Panc1 (cell line): ENCODE results near the gene CARD10. TPM values are rescaled to one million over a fixed set of nuclear protein-coding genes. Genes with fewer than 3 reads are reported as not detected.

ENCODE experiments used
- ATAC-seq: fragments of 200-7000 bp; cut with Tn5 transposase; 2 replicates; pipeline ENCODE4 v1.9.1; 2020; ENCODE audit warnings: mild to moderate bottlenecking, moderate library complexity
- BruUV-seq: library from RNA; stranded (reverse); fragments of 400-500 nt; replicated peaks from 2 replicates; lab custom pipeline; 2021; lab: Mats Ljungman, UMichigan
- CTCF ChIA-PET: fragments of 300-600 bp; sonication (Branson Sonifier 250); formaldehyde crosslinking; loops from one replicate; lab custom pipeline; 2022; ENCODE audit warnings: antibody characterized with exemption; lab: Charles Lee
- POLR2A ChIA-PET: fragments of 300-600 bp; sonication (Branson Sonifier 250); formaldehyde crosslinking; loops from one replicate; lab custom pipeline; 2022; ENCODE audit warnings: antibody characterized with exemption; lab: Charles Lee
- DNase-seq: peaks from one replicate; pipeline ENCODE4 v3.0.0-alpha.2; 2010; ENCODE audit warnings: low read depth, low spot score
- H3K27ac ChIP-seq: 2 replicates; pipeline ENCODE4 v1.5.1; 2011; ENCODE audit warnings: mild to moderate bottlenecking, low read length, inconsistent platforms
- H3K27me3 ChIP-seq: fragments of 200-500 bp; sonication (Bioruptor generic); 2 replicates; pipeline ENCODE4 v1.6.0; 2014; ENCODE audit warnings: low read length, inconsistent platforms; ENCODE audit not compliant: control insufficient read depth, insufficient read depth
- H3K36me3 ChIP-seq: fragments of 200-500 bp; sonication (Bioruptor generic); 2 replicates; pipeline ENCODE4 v1.5.1; 2014; ENCODE audit warnings: inconsistent platforms, mild to moderate bottlenecking, low read length, moderate library complexity; ENCODE audit not compliant: control insufficient read depth, insufficient read depth
- H3K4me1 ChIP-seq: 2 replicates; pipeline ENCODE4 v1.5.1; 2011; ENCODE audit warnings: inconsistent platforms, mild to moderate bottlenecking, low read length, moderate library complexity; ENCODE audit not compliant: control insufficient read depth, insufficient read depth
- H3K4me3 ChIP-seq, 2 experiments: 2 replicates each; pipeline ENCODE4 v1.5.1; 2011 to 2012; ENCODE audit warnings: low read depth in 2 of 2, low read length in 2 of 2, mild to moderate bottlenecking in 2 of 2, inconsistent platforms in 1 of 2, moderate library complexity in 1 of 2
- H3K9me3 ChIP-seq: fragments of 200-500 bp; sonication (Bioruptor generic); 2 replicates; pipeline ENCODE4 v1.5.1; 2014; ENCODE audit warnings: low read depth, mild to moderate bottlenecking, inconsistent platforms, low read length, moderate library complexity; ENCODE audit not compliant: control insufficient read depth, insufficient read depth
- POLR2AphosphoS5 ChIP-seq: IDR thresholded peaks from 2 replicates; pipeline ENCODE4 v1.6.1; 2012; ENCODE audit warnings: mild to moderate bottlenecking, low read depth, low read length, moderate library complexity
- REST ChIP-seq, 2 experiments: IDR thresholded peaks; 2 replicates each; pipeline ENCODE4 v1.6.1; 2011 to 2012; ENCODE audit warnings: low read depth in 2 of 2, control low read depth in 1 of 2, low read length in 1 of 2, mild to moderate bottlenecking in 1 of 2, moderate library complexity in 1 of 2; ENCODE audit not compliant: insufficient read depth in 1 of 2
- SIN3A ChIP-seq: IDR thresholded peaks from 2 replicates; pipeline ENCODE4 v1.6.1; 2012; ENCODE audit warnings: low read depth, mild to moderate bottlenecking, low read length, moderate library complexity, borderline replicate concordance; ENCODE audit not compliant: insufficient read depth
- TCF7L2 ChIP-seq: IDR thresholded peaks from 2 replicates; pipeline ENCODE4 v1.6.1; 2011; ENCODE audit warnings: mild to moderate bottlenecking, low read depth, low read length, inconsistent platforms
- in situ Hi-C: cut with HindIII; loops from 2 replicates; pipeline ENCODE4 v1.10.0; 2016; ENCODE audit warnings: low sequenced_read_pairs, low pct_unique_long_range_greater_than_20kb
- intact Hi-C: fragments of 100-400 bp; cut with micrococcal nuclease; formaldehyde crosslinking; loops from one replicate; pipeline ENCODE4 v1.10.0; 2022; ENCODE audit not compliant: unreplicated experiment
- total RNA-seq: library from RNA; stranded (reverse); gene quantifications from one replicate; pipeline ENCODE4 v1.2.1, GENCODE V29; 2021; ENCODE audit not compliant: unreplicated experiment
- TF ChIP-seq, protein P1 (sequence below): fragments of 450-650 bp; IDR thresholded peaks from 2 replicates; pipeline ENCODE4 v1.5.1; 2017; ENCODE audit warnings: mild to moderate bottlenecking

CARD10 gene
- total RNA-seq, 1 experiment from 2014 or later, result 43.1 TPM

DNA sequence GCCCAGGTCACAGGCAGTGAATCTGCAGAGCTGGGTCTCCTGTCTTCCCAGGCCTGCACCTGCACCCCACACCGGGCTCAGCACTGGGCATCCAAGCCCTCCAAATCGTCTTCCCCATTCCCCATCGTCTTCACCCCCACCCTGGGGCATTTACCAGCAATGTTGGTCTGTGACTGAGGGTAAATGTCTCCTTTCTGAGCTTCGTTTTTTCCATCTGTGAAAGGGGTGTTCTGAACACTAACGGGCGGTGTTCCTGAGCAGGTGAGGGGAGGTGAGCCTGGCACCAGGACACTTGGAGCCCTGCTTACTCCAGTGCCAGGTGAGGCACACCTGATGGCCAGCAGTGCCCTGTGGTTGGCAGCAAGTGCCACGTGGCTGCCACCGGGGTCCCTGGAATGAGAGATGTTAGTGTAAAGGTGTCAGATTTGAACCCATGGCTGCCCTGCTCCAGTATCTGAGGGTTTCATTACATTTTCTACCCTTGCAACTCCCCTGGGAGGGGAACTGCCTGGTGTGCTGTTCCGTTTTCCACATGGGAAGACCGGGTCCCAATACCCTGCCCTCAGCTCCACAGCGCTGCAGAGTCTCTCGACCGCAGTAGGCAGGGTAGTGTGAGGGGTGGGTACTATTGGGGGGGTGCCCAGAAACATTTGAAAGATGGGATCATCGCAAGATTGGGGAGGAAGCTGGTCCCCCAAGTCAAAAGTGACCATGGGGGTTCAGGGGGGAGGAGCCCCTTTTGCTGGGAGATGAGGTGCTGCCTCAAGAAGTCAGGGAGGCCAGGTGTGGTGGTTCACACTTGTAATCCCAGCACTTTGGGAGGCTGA lies 43.0 kb upstream of the CARD10 start:
- TF ChIP-seq, protein P1, sequence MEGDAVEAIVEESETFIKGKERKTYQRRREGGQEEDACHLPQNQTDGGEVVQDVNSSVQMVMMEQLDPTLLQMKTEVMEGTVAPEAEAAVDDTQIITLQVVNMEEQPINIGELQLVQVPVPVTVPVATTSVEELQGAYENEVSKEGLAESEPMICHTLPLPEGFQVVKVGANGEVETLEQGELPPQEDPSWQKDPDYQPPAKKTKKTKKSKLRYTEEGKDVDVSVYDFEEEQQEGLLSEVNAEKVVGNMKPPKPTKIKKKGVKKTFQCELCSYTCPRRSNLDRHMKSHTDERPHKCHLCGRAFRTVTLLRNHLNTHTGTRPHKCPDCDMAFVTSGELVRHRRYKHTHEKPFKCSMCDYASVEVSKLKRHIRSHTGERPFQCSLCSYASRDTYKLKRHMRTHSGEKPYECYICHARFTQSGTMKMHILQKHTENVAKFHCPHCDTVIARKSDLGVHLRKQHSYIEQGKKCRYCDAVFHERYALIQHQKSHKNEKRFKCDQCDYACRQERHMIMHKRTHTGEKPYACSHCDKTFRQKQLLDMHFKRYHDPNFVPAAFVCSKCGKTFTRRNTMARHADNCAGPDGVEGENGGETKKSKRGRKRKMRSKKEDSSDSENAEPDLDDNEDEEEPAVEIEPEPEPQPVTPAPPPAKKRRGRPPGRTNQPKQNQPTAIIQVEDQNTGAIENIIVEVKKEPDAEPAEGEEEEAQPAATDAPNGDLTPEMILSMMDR, result peak; percentile 47
- TF ChIP-seq POLR2AphosphoS5 (0 out of 2 replicates have a peak, but pooled peaks have one; percentile 2), REST (IDR thresholded peaks at IDR 0.05; ENCODE audit: insufficient read depth in 1 of 2, low read depth in 2 of 2, low read length in 1 of 2) (no peak), SIN3A (no peak), TCF7L2 (no peak)
- POLR2A ChIA-PET, result interaction anchor here (0.8 to 1.0 kb wide), 2 partner anchors 15 to 16 kb away, joined by 3 read pairs; no protein-coding TSS in a partner anchor
- H3K4me1 ChIP-seq, result peaks cover 34% of the 10 kb centered on the region
- H3K9me3 ChIP-seq, result no peaks in the 10 kb centered on the region
- ATAC-seq, result no peak
- peak overlapping the region; percentile 84 for H3K27ac ChIP-seq
- H3K27me3 ChIP-seq, result no peaks in the 10 kb centered on the region
- intact Hi-C loops (no loop called here), in situ Hi-C loops (no loop called here)
- H3K36me3 ChIP-seq, result no peaks in the 10 kb centered on the region; the same call in 1 of the 2 replicates
- no TSS peak for BruUV-seq
- H3K4me3 ChIP-seq, result peak overlapping the region; percentile 68 to 77
- no peak for DNase-seq
- CTCF ChIA-PET, result interaction anchor here (0.6 to 1.6 kb wide), 5 partner anchors 13 to 518 kb away, joined by 3 to 14 read pairs (median 3); no protein-coding TSS in a partner anchor

DNA sequence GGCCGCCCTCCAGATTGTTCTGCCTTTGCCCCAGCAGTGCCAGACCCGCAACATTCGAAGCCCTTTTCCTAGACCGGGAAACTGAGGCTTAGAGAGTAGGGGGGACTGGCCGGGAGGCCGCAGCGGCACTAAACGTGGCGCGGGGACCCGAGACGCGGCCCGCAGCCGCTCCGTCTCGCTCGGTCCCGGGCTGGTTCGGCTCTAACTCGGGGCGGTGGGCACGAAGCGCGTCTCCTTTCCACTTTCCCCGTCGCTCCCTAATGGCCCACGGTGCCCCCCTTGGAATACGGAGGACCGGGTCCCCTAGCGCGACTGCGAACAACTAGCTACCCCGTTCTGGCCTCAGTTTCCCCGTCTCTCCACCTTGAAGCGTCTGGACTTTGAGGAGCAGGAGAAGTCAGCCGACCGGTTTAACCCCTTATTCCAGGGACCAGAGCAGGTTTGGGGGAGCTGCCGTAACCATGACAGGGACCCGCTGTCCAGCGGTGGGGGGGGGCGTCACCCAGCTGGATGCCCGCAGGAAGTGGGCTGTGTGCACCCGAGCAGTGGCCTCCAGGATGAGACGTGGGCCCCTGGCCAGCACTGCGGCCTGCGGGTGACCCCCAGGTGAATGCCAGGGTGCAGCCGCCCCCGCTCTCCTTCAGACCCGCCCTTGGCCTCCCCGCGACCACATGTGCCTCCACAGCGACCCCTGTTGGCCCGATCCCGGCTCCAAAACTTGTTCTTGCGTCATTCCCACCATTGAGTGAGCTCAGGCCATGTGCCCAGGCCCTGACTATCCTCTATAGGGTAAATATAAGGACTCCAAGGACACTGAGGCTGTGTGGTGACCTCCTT lies 42.2 kb upstream of the CARD10 start:
- DNase-seq (no peak), ATAC-seq (peak; percentile 66)
- intact Hi-C loops, result no loop called here
- ChIA-PET CTCF (interaction anchor here (0.5 to 1.6 kb wide), 6 partner anchors 12 to 318 kb away, joined by 3 to 14 read pairs (median 3); no protein-coding TSS in a partner anchor), POLR2A (interaction anchor here (0.8 to 1.0 kb wide), 2 partner anchors 15 kb away, joined by 3 read pairs; no protein-coding TSS in a partner anchor)
- peak overlapping the region; percentile 68 to 77 for H3K4me3 ChIP-seq
- peaks cover 32% of the 10 kb centered on the region for H3K4me1 ChIP-seq
- no peaks in the 10 kb centered on the region; the same call in 1 of the 2 replicates for H3K36me3 ChIP-seq
- BruUV-seq, result no TSS peak
- H3K27me3 ChIP-seq, result no peaks in the 10 kb centered on the region
- TF ChIP-seq, protein P1, result peak; percentile 86; the same call in 1 of the 2 replicates
- TF ChIP-seq SIN3A (0 out of 2 replicates have a peak, but pooled peaks have one; percentile 42), REST (IDR thresholded peaks at IDR 0.05; ENCODE audit: insufficient read depth in 1 of 2, low read depth in 2 of 2, low read length in 1 of 2) (no peak), TCF7L2 (no peak), POLR2AphosphoS5 (0 out of 2 replicates have a peak, but pooled peaks have one; percentile 42)
- no peaks in the 10 kb centered on the region for H3K9me3 ChIP-seq
- H3K27ac ChIP-seq, result peak overlapping the region; percentile 84
- in situ Hi-C loops, result no loop called here
